Purkinje cell (primary cell): ENCODE data around the gene LSM12. TPM values are rescaled to one million over a fixed set of nuclear protein-coding genes. Genes with fewer than 3 reads are reported as not detected.

ENCODE experiments used
- polyA plus RNA-seq: library from polyadenylated mRNA; unstranded; fragments of >200 nt; fragmentation: Nextera tagmentation; gene quantifications from 2 replicates; pipeline ENCODE4 v1.2.1, GENCODE V29; 2014

Gene LSM12
- 20.8 and 42.8 TPM in 2 replicates for polyA plus RNA-seq

DNA sequence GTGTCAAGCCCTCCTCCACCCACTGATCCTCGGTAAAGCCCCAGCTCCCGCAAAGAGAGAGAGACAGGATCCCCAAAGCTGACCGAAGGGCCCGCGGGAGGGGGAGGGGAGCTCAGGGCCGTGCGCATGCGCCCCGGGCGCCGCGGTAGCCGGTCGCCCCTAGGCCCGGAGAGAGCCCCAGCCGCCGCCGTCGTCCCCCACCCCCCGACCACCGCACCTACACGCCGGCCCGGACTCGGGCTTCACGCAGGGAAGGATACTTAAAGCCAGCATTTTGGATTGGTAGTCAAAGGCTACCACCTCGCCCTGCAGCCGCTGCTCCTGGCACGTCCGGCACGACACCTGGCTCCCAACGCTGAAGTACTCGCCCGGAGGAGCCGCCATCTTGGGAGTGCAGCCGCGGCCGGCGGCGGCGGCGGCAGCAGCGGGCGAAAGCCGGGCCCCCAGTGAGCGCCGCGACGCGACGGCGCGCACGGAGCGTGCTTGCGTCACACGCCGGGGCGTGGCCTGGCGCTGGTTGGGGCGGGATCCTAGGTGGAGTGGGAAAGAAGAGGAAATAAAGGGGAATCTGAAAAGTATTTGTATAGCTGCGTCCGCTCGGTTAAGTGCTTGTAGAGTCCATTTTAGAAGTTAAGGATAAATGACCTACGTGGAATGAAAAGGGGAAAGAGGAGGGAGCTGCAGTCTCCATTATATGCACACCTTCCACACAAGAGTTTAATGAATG, at the start of gene LSM12:
TSS of gene LSM12 (minus strand) at position 468 of the 727 bp plus-strand sequence. CDS start at position 384, 84 bp downstream.

DNA sequence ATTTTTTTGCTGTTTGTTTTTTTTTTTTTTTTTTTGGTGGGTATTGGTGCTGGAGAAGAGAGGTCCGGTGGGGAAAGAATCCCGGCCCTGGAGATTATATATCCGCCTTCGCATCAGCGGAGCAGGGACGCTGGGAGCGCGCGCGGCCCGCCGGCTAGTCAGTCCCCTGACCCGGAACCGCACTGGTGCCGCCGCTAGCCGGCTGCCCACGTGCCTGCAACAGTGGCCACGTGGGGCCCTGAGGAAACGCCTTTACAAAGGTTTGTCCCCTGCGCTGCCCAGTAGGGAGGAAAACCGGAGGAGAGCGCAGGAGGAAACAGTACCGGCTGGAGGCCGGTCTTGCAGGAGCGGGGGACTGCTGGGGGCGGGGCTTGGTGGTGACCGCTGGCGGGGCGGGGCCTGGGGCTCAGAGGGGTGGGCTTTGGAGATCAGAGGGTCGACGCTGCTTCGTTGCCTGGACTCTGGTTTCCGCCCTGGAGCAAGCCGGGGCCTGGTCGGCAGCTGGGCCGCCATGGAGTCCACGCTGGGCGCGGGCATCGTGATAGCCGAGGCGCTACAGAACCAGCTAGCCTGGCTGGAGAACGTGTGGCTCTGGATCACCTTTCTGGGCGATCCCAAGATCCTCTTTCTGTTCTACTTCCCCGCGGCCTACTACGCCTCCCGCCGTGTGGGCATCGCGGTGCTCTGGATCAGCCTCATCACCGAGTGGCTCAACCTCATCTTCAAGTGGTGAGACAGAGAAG, 4.2 kb upstream of the LSM12 start, which contains the start of gene G6PC3:
TSS of gene G6PC3 (plus strand) at position 281 of the 743 bp plus-strand sequence. CDS start at position 512, 231 bp downstream.

DNA sequence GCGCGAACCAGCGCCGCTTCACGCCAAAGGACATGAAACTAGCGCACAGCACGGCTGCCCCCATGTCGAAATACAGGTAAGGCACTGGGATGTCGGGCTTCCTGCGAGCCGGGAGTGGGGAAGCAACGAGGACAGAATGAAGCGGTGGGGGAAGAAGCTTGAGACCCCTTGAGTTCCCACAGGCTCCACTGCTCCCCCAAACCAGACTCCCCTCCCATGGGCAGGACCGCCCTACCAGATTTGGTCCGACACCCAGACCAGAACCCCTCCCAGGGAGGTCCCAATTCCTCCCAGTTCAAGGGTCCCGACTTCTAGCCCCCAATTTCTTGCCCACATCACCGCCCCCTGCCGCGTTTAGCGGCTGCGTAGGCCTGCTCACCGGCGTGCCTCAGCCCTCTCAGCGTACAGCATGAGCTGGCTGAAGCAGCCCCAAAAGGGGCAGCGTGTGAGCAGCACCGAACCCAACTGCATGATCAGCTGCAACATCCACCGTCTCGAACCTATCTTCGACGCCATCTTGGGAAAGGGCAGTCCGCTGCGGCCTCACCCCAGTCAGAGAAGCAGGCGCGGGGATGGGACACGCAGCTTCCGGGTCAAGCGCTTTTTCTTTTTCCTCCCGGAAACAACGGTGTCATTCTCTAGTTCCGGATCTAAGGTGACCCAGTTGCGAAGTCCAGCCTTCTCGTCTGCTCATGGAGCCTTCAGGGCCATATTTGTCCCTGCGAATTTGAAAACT, 51.9 kb downstream of the LSM12 start, which contains the start of gene TMEM101:
TSS of gene TMEM101 (minus strand) at position 527 of the 736 bp plus-strand sequence. CDS start at position 516, 11 bp downstream.

DNA sequence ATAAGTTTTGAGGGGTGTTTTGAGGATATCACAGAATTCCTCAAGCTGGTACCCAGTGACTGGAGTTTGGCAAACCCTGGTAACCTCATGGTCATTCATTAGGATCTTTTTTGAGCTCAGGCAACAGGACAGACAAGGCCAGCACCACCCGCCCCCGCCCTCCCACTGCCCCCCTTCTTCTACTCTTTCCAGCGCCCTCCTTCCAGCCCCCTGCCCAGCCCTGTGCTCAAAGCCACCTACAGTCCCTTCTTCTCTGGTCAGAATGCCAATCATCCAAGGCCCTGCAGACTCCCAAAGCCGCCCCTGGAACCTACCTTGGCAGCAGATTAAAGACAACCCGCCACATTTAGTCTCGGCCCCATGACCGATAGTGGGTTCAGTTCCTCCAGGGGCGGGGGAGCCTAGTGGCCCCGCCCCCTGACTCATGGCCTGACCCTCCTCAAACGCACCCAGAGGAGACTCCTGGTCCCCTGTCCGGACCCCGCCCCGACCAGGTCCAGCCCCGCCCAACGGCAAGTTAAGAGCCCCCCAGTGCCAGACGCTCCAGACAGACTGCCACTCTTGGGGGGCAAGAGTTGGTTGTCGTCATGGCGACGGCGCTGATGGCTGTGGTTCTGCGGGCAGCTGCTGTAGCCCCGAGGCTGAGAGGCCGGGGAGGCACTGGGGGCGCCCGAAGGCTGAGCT, 62.3 kb downstream of the LSM12 start, which contains the start of gene NAGS:
TSS of gene NAGS (plus strand) at position 546 of the 684 bp plus-strand sequence. CDS start at position 588, 42 bp downstream.

Other genes starting within 250 kb of the LSM12 start
- gene MPP3, start 233.5 kb downstream of the LSM12 start, polyA plus RNA-seq = 0.47 and 2.2 TPM in 2 replicates
- gene CD300LG, start 219.5 kb downstream of the LSM12 start, polyA plus RNA-seq = not detected in 2 replicates
- gene MPP2, start 159.1 kb downstream of the LSM12 start, polyA plus RNA-seq = 1.1 and 2.0 TPM in 2 replicates
- not detected in 2 replicates for gene PPY, start 124.2 kb downstream of the LSM12 start, polyA plus RNA-seq
- not detected in 2 replicates for gene PYY, start 112.7 kb downstream of the LSM12 start, polyA plus RNA-seq
- gene NAGS, start 62.0 kb downstream of the LSM12 start, polyA plus RNA-seq = not detected in 2 replicates
- gene TMEM101, start 51.7 kb downstream of the LSM12 start, polyA plus RNA-seq = 12.3 and 23.1 TPM in 2 replicates
- 57.5 and 128 TPM in 2 replicates for gene G6PC3, start 4.1 kb upstream of the LSM12 start, polyA plus RNA-seq
- 1.7 and 4.2 TPM in 2 replicates for gene HDAC5, start 57.0 kb upstream of the LSM12 start, polyA plus RNA-seq
- gene HROB, start 75.3 kb upstream of the LSM12 start, polyA plus RNA-seq = 0.20 and 1.3 TPM in 2 replicates
- not detected in 2 replicates for gene ASB16, start 104.0 kb upstream of the LSM12 start, polyA plus RNA-seq
- 12.4 and 24.1 TPM in 2 replicates for gene TMUB2, start 120.3 kb upstream of the LSM12 start, polyA plus RNA-seq
- 0.93 and 1.9 TPM in 2 replicates for gene ATXN7L3, start 133.2 kb upstream of the LSM12 start, polyA plus RNA-seq
- gene UBTF, start 153.0 kb upstream of the LSM12 start, polyA plus RNA-seq = 5.1 and 7.0 TPM in 2 replicates
- not detected in 2 replicates for gene SLC4A1, start 201.5 kb upstream of the LSM12 start, polyA plus RNA-seq
- gene RUNDC3A, start 241.9 kb upstream of the LSM12 start, polyA plus RNA-seq = 40.9 and 41.5 TPM in 2 replicates